ENCODE measurements around the gene CCL25.

DNA sequence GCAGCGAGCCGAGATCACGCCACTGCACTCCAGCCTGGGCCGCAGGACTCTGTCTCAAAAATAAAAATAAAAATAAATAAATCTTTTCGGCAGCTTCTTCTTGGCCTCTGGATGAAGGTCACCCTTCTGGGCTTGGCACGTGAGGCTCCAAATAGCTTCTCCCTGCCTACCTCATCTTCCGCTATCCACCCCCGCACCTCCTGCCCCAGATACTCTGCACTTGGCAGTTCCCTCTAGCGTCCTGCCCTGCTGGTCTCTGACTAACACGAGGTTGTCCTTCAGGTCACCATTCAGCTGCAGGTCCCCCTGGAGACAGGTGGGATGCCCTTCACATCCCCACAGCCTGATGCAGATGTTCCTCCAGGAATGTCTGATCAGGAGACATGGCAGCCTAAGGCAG lies 8.5 kb upstream of the CCL25 start:
- TF ChIP-seq, protein P1, sequence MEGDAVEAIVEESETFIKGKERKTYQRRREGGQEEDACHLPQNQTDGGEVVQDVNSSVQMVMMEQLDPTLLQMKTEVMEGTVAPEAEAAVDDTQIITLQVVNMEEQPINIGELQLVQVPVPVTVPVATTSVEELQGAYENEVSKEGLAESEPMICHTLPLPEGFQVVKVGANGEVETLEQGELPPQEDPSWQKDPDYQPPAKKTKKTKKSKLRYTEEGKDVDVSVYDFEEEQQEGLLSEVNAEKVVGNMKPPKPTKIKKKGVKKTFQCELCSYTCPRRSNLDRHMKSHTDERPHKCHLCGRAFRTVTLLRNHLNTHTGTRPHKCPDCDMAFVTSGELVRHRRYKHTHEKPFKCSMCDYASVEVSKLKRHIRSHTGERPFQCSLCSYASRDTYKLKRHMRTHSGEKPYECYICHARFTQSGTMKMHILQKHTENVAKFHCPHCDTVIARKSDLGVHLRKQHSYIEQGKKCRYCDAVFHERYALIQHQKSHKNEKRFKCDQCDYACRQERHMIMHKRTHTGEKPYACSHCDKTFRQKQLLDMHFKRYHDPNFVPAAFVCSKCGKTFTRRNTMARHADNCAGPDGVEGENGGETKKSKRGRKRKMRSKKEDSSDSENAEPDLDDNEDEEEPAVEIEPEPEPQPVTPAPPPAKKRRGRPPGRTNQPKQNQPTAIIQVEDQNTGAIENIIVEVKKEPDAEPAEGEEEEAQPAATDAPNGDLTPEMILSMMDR (IDR thresholded peaks at IDR 0.05), result no peak
- no peak for TF ChIP-seq POLR2AphosphoS5 (IDR thresholded peaks at IDR 0.05)
- no peak for TF ChIP-seq POLR2A (IDR thresholded peaks at IDR 0.05)

All from prostate gland (tissue), 2 donors.